Epithelial cell of esophagus (primary cell): Measurements from ENCODE around the gene PUM2.

Experiments used
- DNase-seq: peaks from one replicate; pipeline ENCODE4 v3.0.0; 2010; ENCODE audit warnings: low read depth
- H3K4me3 ChIP-seq: 2 replicates; pipeline ENCODE4 v1.5.1; 2011; ENCODE audit warnings: mild to moderate bottlenecking, low read length, control low read depth
- CTCF ChIP-seq: IDR thresholded peaks from 2 replicates; pipeline ENCODE4 v1.5.1; 2011; ENCODE audit warnings: low read depth, mild to moderate bottlenecking, low read length, control low read depth, inconsistent platforms; ENCODE audit not compliant: insufficient read depth; ENCODE audit errors: missing control alignments

The PUM2 gene

DNA sequence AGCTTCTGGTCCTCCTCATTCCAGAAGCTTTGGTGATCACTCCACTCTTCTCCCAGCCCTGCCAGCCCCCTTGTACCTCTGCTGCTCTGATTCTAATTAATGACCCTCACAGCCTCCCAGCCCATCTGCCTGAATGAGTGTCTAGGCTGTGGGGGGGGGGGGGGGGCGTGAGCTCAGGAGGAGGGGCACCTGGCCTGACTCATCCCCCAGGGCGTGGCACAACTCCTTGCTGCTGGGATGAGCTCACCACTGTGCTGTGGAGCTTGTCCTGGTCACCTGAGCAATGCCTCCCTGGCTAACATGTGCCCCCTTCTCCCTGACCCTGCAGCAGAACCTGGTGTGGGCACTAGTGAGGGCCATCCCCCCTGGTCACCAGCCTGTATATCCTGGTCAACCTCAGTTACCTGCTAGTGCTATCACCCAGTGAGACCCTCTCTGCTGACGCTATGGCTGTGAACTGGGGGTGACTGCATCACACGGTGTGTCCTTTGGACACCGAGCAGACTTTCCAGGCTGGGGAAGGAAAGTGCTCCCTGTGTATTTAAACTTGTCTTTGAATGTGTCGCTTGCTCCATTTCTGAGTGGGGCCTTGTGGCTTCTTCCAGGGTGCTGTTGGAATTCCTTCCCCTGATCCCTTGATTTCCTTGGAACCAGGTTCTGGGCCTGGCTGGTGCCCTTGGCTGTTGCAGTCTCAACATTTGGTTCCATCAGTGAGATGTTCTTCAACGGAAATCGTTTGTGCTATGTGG is 41.5 kb upstream of the PUM2 start:
- no peak for TF ChIP-seq CTCF
- H3K4me3 ChIP-seq = no peak overlapping the region
- peak; percentile 93 for DNase-seq

DNA sequence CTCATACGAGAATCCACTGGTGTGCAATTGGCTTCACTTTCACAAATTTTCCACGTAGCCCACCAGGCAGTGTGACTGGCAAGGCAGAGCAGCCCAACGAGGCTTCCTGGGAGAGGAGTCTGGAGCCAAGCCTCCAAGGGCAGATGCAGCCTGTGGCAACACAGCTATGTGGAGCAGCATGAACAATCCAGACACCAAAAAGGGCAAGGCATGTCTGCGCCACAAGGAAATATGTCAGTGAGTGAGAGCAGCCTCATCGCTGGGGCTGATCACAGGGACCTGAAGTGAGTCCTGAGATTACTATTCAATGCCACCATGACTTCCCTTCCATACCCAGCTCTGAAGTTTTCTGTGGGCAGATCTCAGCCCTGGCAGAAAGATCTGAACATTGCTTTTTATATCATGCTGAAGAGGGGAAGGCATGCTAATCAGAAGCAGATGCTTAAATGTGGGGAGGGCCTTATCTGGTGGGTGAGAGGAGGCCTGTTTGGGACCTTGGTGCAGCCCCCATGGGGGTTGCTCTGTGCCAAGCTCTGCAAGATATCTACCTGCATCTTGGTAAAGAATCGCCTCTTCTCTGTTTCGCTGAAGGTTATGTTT is 40.0 kb upstream of the PUM2 start:
- no peak for TF ChIP-seq CTCF
- H3K4me3 ChIP-seq = no peak overlapping the region
- peak; percentile 53 for DNase-seq

GRCh38 chr2:20384953-20385352 is 34.3 kb upstream of the PUM2 start:
- no peak for TF ChIP-seq CTCF
- no peak overlapping the region for H3K4me3 ChIP-seq
- no peak for DNase-seq

DNA sequence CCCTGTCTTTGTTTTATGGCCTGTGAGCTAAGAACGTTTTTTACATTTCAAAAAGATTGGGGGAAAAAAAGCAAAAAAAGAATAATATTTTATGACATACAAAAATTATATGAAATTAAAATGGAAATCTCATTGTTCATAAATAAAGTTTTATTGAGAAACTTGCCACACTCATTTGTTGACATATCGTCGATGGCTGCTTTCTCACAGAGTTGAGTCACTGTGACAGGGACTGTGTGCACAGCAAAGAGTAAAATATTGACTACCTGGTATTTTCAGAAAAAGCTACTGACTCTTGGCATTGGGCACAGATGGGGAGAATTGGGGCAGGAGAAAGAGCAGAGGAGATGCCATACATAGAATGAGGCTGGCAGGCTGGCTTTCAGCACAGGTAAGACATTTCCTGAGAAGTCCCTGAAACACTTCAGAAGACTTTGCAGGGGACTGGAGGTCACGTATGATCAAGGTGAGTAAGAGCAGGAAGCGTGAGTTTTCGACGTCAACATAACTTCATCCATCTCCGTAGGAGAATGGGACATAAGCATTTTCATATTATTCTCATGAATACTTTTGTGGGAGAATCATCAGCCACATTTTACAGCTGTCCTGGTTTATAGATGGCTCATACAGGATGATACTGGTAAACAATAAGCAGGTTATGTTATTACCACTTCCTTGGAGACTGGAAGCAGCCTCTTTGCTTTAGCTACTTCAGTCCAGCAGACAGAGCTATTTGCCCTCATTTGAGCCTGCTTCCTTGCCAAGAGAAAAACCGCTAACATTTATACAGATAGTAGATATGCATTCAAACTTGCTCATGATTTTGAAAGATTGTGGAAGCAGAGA is 32.5 kb upstream of the PUM2 start:
- H3K4me3 ChIP-seq = no peak overlapping the region
- DNase-seq = peak; percentile 87
- no peak for TF ChIP-seq CTCF

DNA sequence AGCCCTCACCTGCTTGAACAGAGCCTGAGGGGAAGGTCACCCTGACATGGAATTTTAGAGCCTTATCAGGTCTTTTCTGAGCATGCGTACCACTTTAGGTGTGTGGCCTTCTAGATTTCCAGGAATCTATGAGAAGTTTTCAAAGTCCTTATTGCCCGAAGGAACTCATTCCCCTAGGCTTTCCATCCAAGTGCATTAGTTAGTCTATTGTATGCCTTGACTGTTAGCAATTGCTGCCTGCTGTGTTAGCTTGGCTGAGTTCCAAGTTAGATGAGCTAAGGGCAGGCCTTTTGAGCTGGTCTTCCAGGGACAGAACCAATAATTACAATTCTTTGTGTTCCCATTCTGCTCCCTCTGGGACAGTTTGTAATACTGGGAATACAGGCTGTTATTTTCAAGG is 30.8 kb upstream of the PUM2 start:
- peak; percentile 61 for DNase-seq
- no peak overlapping the region for H3K4me3 ChIP-seq
- TF ChIP-seq CTCF = no peak

DNA sequence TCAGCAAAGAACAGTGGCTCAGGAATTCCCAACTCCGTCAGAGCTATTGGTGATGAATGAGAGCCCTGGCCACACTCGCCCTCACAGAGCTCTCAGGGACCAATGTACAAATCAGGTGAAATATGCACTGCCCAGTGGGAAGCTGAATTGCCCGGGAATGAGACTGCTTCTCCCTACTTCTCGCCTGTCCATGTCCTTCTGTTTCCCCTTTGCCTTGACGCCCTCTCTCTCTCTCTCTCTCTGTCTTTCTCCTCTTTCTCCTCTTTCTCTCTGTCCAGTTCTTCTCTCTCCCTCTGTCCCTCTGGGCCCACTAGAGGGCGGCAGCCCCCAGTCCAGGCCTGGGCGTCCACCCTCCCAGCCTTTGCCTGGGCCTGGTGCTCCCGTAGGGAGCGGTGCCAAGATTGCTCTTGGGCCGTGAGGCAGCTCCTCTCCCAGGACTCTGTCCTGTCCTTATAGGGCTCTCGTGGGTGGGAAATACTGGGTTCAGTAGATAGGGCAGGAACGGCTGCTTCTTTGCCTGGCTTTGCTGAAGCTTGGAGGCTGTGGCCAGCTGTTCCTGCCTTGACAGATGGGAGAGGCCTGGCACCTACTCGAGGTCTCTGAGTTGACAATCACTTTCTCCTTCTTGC is 28.4 kb upstream of the PUM2 start:
- no peak overlapping the region for H3K4me3 ChIP-seq
- peak; percentile 54 for DNase-seq
- TF ChIP-seq CTCF = peak; percentile 54
